SK-N-SH (cell line): ENCODE results near the gene ALX3. TPM values are rescaled to one million over a fixed set of nuclear protein-coding genes. Genes with fewer than 3 reads are reported as not detected.

Source experiments
- CTCF ChIA-PET: fragments of 300-600, 350-600 bp; formaldehyde crosslinking; extraction: SDS; loops from one replicate; lab custom pipeline; 2021; lab: Yijun Ruan, JAX
- POLR2A ChIA-PET: fragments of 350-600 bp; sonication (Branson Sonifier 250); formaldehyde crosslinking; extraction: SDS; loops from one replicate; lab custom pipeline; 2020; ENCODE audit warnings: antibody characterized with exemption, inconsistent platforms; lab: Yijun Ruan, JAX
- DNase-seq: peaks from one replicate; pipeline ENCODE4 v3.0.0; 2012
- H2AFZ ChIP-seq: fragments of 200-600 bp; sonication (generic); 2 replicates; pipeline ENCODE4 v1.8.1; 2016; ENCODE audit warnings: antibody characterized with exemption, mild to moderate bottlenecking, low read depth
- H3F3A ChIP-seq: fragments of 200-600 bp; sonication (generic); replicated peaks from 2 replicates; pipeline ENCODE3; 2016; ENCODE audit warnings: antibody characterized with exemption, mild to moderate bottlenecking; ENCODE audit not compliant: insufficient read depth
- H3K27ac ChIP-seq, 2 experiments: fragments of 200-500 bp in 1 of 2; fragments of 200-600 bp in 1 of 2; sonication (Bioruptor generic) in 1 of 2; sonication (generic), shearing (Covaris generic) in 1 of 2; 2 replicates each; pipeline versions ENCODE4 v1.5.1 to v1.6.1; 2014 to 2016; ENCODE audit warnings: low read depth in 2 of 2, inconsistent platforms in 1 of 2, low read length in 1 of 2, mild to moderate bottlenecking in 1 of 2, mixed read lengths in 1 of 2
- H3K27me3 ChIP-seq: fragments of 200-600 bp; sonication (generic), shearing (Covaris generic); 2 replicates; pipeline ENCODE4 v1.6.1; 2016; ENCODE audit warnings: mixed run types; ENCODE audit not compliant: insufficient read depth
- H3K36me3 ChIP-seq, 2 experiments: fragments of 200-500 bp in 1 of 2; fragments of 200-600 bp in 1 of 2; sonication (Bioruptor generic) in 1 of 2; sonication (generic) in 1 of 2; replicated peaks in 1 of 2; 2 replicates each; pipeline versions ENCODE3 to v1.5.1; 2014 to 2016; ENCODE audit warnings: low read length in 1 of 2, mild to moderate bottlenecking in 1 of 2; ENCODE audit not compliant: insufficient read depth in 2 of 2, control insufficient read depth in 1 of 2
- H3K4me1 ChIP-seq, 2 experiments: fragments of 200-500 bp in 1 of 2; fragments of 200-600 bp in 1 of 2; sonication (Bioruptor generic) in 1 of 2; sonication (generic), shearing (Covaris generic) in 1 of 2; 2 replicates each; pipeline versions ENCODE4 v1.5.1 to v1.6.1; 2014 to 2016; ENCODE audit warnings: low read depth in 1 of 2, low read length in 1 of 2, mixed run types in 1 of 2; ENCODE audit not compliant: insufficient read depth in 2 of 2, control insufficient read depth in 1 of 2
- H3K4me2 ChIP-seq: fragments of 200-600 bp; sonication (generic), shearing (Covaris generic); 2 replicates; pipeline ENCODE4 v1.6.1; 2017; ENCODE audit warnings: mixed run types
- H3K4me3 ChIP-seq, 2 experiments: fragments of 200-500 bp in 1 of 2; fragments of 200-600 bp in 1 of 2; sonication (Bioruptor generic) in 1 of 2; sonication (generic), shearing (Covaris generic) in 1 of 2; 2 replicates each; pipeline versions ENCODE4 v1.5.1 to v1.8.1; 2014 to 2016; ENCODE audit warnings: low read depth in 2 of 2, inconsistent platforms in 1 of 2, low read length in 1 of 2, mild to moderate bottlenecking in 1 of 2, mixed read lengths in 1 of 2, moderate library complexity in 1 of 2
- H3K79me2 ChIP-seq: fragments of 200-600 bp; sonication (generic); 2 replicates; pipeline ENCODE4 v1.8.1; 2017; ENCODE audit warnings: mild to moderate bottlenecking; ENCODE audit not compliant: insufficient read depth
- H3K9ac ChIP-seq: fragments of 200-600 bp; sonication (generic); 2 replicates; pipeline ENCODE4 v1.6.1; 2017; ENCODE audit warnings: mixed run types
- H3K9me2 ChIP-seq: fragments of 200-600 bp; sonication (generic); 2 replicates; pipeline ENCODE4 v1.6.1; 2017; ENCODE audit warnings: mixed run types
- H3K9me3 ChIP-seq: fragments of 200-600 bp; sonication (generic); 2 replicates; pipeline ENCODE4 v1.6.1; 2017; ENCODE audit warnings: mixed run types, mild to moderate bottlenecking, moderate library complexity
- H4K20me1 ChIP-seq: fragments of 200-600 bp; sonication (generic); 2 replicates; pipeline ENCODE4 v1.6.1; 2017; ENCODE audit warnings: mild to moderate bottlenecking, mixed run types; ENCODE audit not compliant: insufficient read depth
- CHD2 ChIP-seq: fragments of 150-350 bp; IDR thresholded peaks from 2 replicates; pipeline ENCODE4 v1.6.1; 2018; ENCODE audit warnings: low read length; ENCODE audit not compliant: partially characterized antibody
- FOXJ3 ChIP-seq: sonication (generic); formaldehyde crosslinking; IDR thresholded peaks from 2 replicates; pipeline ENCODE4 v1.5.1; 2020; ENCODE audit warnings: mild to moderate bottlenecking, missing genetic modification reagents
- GATA2 ChIP-seq: sonication (generic); formaldehyde crosslinking; IDR thresholded peaks from 2 replicates; pipeline ENCODE4 v1.5.0; 2020; ENCODE audit warnings: mild to moderate bottlenecking, missing genetic modification reagents
- JUND ChIP-seq: IDR thresholded peaks from 2 replicates; pipeline ENCODE4 v1.4.0; 2012
- MEF2A ChIP-seq: IDR thresholded peaks from 2 replicates; pipeline ENCODE4 v1.4.0; 2012; ENCODE audit warnings: low read depth, borderline replicate concordance
- MXI1 ChIP-seq: IDR thresholded peaks from 2 replicates; pipeline ENCODE4 v1.6.1; 2012; ENCODE audit warnings: mild to moderate bottlenecking, low read depth, low read length, improper control_type of control experiment
- PBX3 ChIP-seq: IDR thresholded peaks from 2 replicates; pipeline ENCODE4; 2012
- RAD21 ChIP-seq: IDR thresholded peaks from 2 replicates; pipeline ENCODE4 v1.6.1; 2012; ENCODE audit warnings: mild to moderate bottlenecking, low read length
- RCOR1 ChIP-seq: fragments of 150-350 bp; IDR thresholded peaks from 2 replicates; pipeline ENCODE4 v1.6.1; 2017; ENCODE audit warnings: antibody characterized with exemption, low read length
- REST ChIP-seq: IDR thresholded peaks from 2 replicates; pipeline ENCODE4 v1.6.1; 2012; ENCODE audit warnings: mild to moderate bottlenecking, low read depth, low read length, moderate library complexity
- RFX5 ChIP-seq: IDR thresholded peaks from 2 replicates; pipeline ENCODE4 v1.6.1; 2012; ENCODE audit warnings: mild to moderate bottlenecking, improper control_type of control experiment, low read length
- SIN3A ChIP-seq: IDR thresholded peaks from 2 replicates; pipeline ENCODE4 v1.6.1; 2012; ENCODE audit warnings: low read depth, mild to moderate bottlenecking, low read length, moderate library complexity, borderline replicate concordance
- TEAD4 ChIP-seq: IDR thresholded peaks from 2 replicates; pipeline ENCODE4 v1.4.0; 2012; ENCODE audit warnings: mild to moderate bottlenecking, borderline replicate concordance; ENCODE audit not compliant: insufficient read depth
- ZBTB33 ChIP-seq: IDR thresholded peaks from 2 replicates; pipeline ENCODE4 v1.4.0; 2012; ENCODE audit warnings: low read depth, borderline replicate concordance
- WGBS: methylation state at CpG from one replicate; pipeline ENCODE4 v1.1.6; 2017; ENCODE audit warnings: low lambda C conversion rate; 5-methylcytosine and 5-hydroxymethylcytosine counted together
- polyA plus RNA-seq, 3 experiments: library from polyadenylated mRNA; depleted of rRNA; stranded (reverse); fragments of >200 nt; gene quantifications; 2 replicates each; pipeline ENCODE4 v1.2.3, GENCODE V29; 2012

ALX3 gene
- polyA plus RNA-seq, 1 of the 3 experiments (the other 2 are of a cell fraction), result not detected

GRCh38 chr1:110017792-110018191 is 52.7 kb downstream of the ALX3 start:
- WGBS, result 97% methylated on average over 3 of the region's 3 CpGs
- POLR2A ChIA-PET, result no interaction called here
- Histone ChIP-seq H3K4me1 (peaks cover under 1 to 6% of the 10 kb centered on the region in 2 experiments; a peak in 1 of 4 replicates), H3K4me2 (no peak overlapping the region), H3K9ac (no peak overlapping the region), H3K9me3 (no peaks in the 10 kb centered on the region), H3F3A (peaks cover 5% of the 10 kb centered on the region), H3K4me3 (no peak overlapping the region), H3K79me2 (no peaks in the 10 kb centered on the region), H2AFZ (no peak overlapping the region), H4K20me1 (no peaks in the 10 kb centered on the region), H3K36me3 (peaks cover 87 to 95% of the 10 kb centered on the region in 2 experiments), H3K27me3 (no peaks in the 10 kb centered on the region), H3K27ac (no peak overlapping the region), H3K9me2 (no peaks in the 10 kb centered on the region)
- CTCF ChIA-PET, result interaction anchor here (0.8 to 2.1 kb wide), 4 partner anchors 12 to 443 kb away, joined by 3 to 11 read pairs (median 7); partner anchors contain the start of gene AHCYL1
- TF ChIP-seq CHD2 (no peak), TEAD4 (no peak), ZBTB33 (no peak), FOXJ3 (no peak), RAD21 (no peak), RFX5 (no peak), SIN3A (no peak), REST (no peak), JUND (no peak), PBX3 (no peak), MXI1 (no peak), RCOR1 (no peak), GATA2 (CRISPR knock-in tag) (no peak), MEF2A (no peak)
- no peak for DNase-seq
